ENCODE data around the gene VDAC2. TPM values are rescaled to one million over a fixed set of nuclear protein-coding genes. Genes with fewer than 3 reads are reported as not detected.
A peak's percentile ranks its signal among the peaks of the same experiment; 100 is the strongest.
"Not testable (repeated sequence)": the region's sequence is repeated elsewhere in the genome, so short reads cannot be mapped to it uniquely, and the experiment has no call there.

VDAC2 gene
- polyA plus RNA-seq, 1 experiment = 201 TPM

DNA sequence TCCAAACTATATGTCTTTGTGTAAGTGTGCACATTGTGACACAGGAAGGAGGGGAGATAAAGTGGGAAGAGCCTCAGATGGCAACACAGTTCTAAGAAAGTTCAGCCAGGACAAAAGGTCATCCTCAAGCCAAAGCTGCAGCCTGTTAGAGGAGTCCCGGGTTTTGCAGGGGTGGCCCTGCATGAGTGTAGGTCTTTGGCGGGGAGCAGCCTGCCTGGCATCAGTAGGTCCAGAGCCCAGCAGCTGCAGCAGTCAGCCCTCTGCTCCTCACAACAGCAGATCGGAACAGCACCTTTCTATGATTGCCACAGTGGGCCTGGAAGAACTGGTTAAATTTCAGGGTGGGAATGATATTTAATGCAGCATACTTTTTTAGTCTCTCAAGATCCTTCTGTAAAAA is 13.5 kb upstream of the VDAC2 start:
- Histone ChIP-seq H3K27me3 (ENCODE audit: control insufficient read depth, insufficient read depth, low read length) (no peaks in the 10 kb centered on the region), H3K27ac (ENCODE audit: low read depth, low read length) (no peak overlapping the region), H3K4me3 (ENCODE audit: low read depth, low read length) (no peak overlapping the region), H3K9me3 (ENCODE audit: control insufficient read depth, insufficient read depth, low read length) (no peaks in the 10 kb centered on the region)
- ChIA-PET CTCF (no interaction called here), POLR2A (interaction anchor here (0.5 kb wide), 1 partner anchor 10 kb away, joined by 4 read pairs; no protein-coding TSS in a partner anchor)
- no peak for DNase-seq (ENCODE audit: low read depth, low spot score)
- TF ChIP-seq, protein P1, sequence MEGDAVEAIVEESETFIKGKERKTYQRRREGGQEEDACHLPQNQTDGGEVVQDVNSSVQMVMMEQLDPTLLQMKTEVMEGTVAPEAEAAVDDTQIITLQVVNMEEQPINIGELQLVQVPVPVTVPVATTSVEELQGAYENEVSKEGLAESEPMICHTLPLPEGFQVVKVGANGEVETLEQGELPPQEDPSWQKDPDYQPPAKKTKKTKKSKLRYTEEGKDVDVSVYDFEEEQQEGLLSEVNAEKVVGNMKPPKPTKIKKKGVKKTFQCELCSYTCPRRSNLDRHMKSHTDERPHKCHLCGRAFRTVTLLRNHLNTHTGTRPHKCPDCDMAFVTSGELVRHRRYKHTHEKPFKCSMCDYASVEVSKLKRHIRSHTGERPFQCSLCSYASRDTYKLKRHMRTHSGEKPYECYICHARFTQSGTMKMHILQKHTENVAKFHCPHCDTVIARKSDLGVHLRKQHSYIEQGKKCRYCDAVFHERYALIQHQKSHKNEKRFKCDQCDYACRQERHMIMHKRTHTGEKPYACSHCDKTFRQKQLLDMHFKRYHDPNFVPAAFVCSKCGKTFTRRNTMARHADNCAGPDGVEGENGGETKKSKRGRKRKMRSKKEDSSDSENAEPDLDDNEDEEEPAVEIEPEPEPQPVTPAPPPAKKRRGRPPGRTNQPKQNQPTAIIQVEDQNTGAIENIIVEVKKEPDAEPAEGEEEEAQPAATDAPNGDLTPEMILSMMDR (IDR thresholded peaks at IDR 0.05; ENCODE audit: low read depth, low read length) = no peak

DNA sequence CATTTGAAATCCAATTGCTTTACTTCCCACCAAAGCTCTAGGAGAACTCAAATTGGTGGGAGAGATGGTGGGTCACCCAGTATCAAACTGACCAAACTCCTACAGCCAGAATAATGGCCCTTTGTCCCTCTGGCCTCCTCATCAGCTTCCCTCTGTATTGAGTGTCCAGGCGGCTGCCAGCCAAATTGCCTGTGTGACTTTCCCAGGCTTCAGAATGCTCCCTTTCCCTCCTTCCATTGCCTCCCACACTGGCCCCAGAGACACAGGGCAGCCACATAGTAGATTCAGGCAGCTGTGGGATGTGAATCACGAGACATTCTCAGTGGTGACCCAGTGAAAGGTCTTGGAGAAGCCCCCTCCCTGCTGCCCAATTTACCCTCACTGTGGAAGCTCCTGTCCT is 12.7 kb upstream of the VDAC2 start:
- DNase-seq (ENCODE audit: low read depth, low spot score) = no peak
- Histone ChIP-seq H3K27ac (ENCODE audit: low read depth, low read length) (no peak overlapping the region), H3K4me3 (ENCODE audit: low read depth, low read length) (no peak overlapping the region), H3K9me3 (ENCODE audit: control insufficient read depth, insufficient read depth, low read length) (no peaks in the 10 kb centered on the region), H3K27me3 (ENCODE audit: control insufficient read depth, insufficient read depth, low read length) (no peaks in the 10 kb centered on the region)
- CTCF ChIA-PET = interaction anchor here (0.7 to 1.5 kb wide), 2 partner anchors 10 to 505 kb away, joined by 3 to 5 read pairs; no protein-coding TSS in a partner anchor
- POLR2A ChIA-PET = no interaction called here
- TF ChIP-seq, protein P1 (IDR thresholded peaks at IDR 0.05; ENCODE audit: low read depth, low read length) = no peak

DNA sequence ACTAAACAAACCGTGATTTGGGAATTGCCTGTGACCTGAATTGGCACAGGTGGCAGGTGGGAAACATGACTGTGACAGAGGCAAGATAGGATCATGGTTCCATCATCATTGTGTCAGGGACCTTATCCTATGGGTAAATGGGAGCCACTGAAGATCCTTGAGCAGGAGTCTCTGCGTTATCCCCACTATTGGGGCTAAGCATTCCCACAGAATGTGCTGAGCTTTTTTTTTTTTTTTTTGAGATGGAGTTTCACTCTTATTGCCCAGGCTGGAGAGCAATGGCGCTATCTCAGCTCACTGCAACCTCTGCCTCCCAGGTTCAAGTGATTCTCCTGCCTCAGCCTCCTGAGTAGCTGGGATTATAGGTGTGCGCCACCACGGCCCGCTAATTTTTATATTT is 10.6 kb upstream of the VDAC2 start:
- not testable (repeated sequence) for H3K4me3 ChIP-seq (ENCODE audit: low read depth, low read length); H3K27ac ChIP-seq (ENCODE audit: low read depth, low read length); H3K27me3 ChIP-seq (ENCODE audit: control insufficient read depth, insufficient read depth, low read length); DNase-seq (ENCODE audit: low read depth, low spot score); H3K9me3 ChIP-seq (ENCODE audit: control insufficient read depth, insufficient read depth, low read length)
- ChIA-PET POLR2A (interaction anchor here (1.7 kb wide), 1 partner anchor 8 kb away, joined by 6 read pairs; no protein-coding TSS in a partner anchor), CTCF (interaction anchor here (0.6 kb wide), 1 partner anchor 9 kb away, joined by 8 read pairs; no protein-coding TSS in a partner anchor)

DNA sequence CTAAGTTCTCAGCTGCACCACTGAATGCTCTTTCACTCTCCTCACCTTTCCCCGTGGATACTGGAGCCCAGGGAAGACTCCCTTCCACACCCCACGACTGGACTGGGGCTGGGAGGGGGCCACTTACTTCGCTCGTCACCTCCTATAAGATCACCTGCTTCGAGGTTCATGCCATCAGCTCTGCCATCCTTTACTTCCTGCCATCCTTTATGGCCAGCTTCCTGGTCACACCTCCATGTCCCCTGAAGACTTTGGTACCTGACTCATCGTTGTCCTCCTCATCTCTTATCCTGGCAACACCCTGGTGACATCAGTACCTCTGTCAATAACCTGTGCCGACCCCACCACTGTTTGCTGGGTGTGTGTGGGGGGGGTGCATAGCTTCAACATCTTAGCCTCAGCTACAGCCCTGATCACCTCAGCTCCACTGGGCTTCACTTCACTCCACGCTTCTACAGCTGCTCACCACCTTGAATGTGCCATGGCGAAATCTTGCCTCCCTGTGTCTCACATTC is 8.7 kb upstream of the VDAC2 start:
- ChIA-PET CTCF (no interaction called here), POLR2A (no interaction called here)
- Histone ChIP-seq H3K9me3 (ENCODE audit: control insufficient read depth, insufficient read depth, low read length) (no peaks in the 10 kb centered on the region), H3K27me3 (ENCODE audit: control insufficient read depth, insufficient read depth, low read length) (no peaks in the 10 kb centered on the region), H3K4me3 (ENCODE audit: low read depth, low read length) (no peak overlapping the region), H3K27ac (ENCODE audit: low read depth, low read length) (no peak overlapping the region)
- no peak for DNase-seq (ENCODE audit: low read depth, low spot score)
- TF ChIP-seq, protein P1 (IDR thresholded peaks at IDR 0.05; ENCODE audit: low read depth, low read length) = no peak

DNA sequence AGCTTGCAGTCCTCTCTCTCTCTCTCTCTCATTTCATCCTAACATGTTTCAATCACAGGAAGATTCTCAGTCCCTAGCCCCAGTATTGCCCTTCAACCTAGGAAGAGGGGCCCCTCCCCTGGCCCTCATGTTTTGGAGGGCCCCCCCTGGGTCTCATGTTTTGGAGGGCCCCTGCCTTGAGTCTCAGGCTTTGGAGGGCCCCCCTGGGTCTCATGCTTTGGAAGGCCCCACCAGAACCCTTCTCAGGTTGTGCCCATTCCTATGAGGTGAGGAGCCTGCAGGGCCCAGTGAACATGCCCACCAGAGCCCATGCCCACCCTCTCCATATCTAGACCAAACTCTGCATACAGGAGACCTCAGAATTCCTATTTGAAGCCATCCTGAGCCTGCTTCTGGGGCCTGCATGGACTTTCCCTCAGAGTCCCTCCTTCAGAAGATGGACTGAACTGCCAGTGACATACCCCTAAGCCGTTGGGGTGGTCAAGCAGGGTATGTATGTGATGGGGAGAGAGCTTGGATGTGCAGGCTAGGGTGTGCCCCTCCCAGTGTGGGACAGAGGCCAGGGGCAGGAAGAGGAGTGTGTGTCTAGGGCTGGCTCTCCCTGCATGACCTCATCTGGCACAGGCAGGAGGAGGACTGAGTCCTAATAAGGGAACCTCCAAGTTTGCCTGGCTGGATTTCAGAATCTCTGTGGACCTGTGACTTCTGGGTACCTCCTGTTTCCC is 8.1 kb upstream of the VDAC2 start:
- H3K27ac ChIP-seq (ENCODE audit: low read depth, low read length) = peak overlapping the region; percentile 11
- H3K4me3 ChIP-seq (ENCODE audit: low read depth, low read length) = no peak overlapping the region
- CTCF ChIA-PET = no interaction called here
- no peak for DNase-seq (ENCODE audit: low read depth, low spot score)
- no peaks in the 10 kb centered on the region for H3K27me3 ChIP-seq (ENCODE audit: control insufficient read depth, insufficient read depth, low read length)
- no peaks in the 10 kb centered on the region for H3K9me3 ChIP-seq (ENCODE audit: control insufficient read depth, insufficient read depth, low read length)
- POLR2A ChIA-PET = no interaction called here
- TF ChIP-seq, protein P1 (IDR thresholded peaks at IDR 0.05; ENCODE audit: low read depth, low read length) = no peak

DNA sequence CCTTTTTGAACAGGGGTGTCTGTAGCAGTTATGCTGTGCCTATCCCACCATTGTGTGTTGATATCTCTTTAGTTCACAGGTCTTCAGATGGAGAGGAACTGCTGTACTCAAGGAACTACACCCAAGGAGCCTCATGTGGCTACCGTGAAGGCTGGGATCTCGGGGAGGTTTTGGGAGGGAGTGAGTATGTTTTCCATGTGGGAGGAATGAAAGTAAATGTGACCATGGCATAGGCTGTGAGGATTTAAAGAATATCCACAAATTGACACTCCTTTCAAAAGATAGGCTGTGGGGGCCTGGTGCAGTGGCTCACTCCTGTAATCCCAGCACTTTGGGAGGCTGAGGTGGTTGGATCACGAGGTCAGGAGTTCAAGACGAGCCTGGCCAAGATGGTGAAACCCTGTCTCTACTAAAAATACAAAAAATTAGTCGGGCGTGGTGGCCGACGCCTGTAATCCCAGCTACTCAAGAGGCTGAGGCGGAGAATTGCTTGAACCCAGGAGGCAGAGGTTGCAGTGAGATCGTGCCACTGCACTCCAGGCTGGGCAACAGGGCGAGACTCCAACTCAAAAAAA is 7.5 kb upstream of the VDAC2 start:
- peak overlapping the region; percentile 11 for H3K27ac ChIP-seq (ENCODE audit: low read depth, low read length)
- H3K27me3 ChIP-seq (ENCODE audit: control insufficient read depth, insufficient read depth, low read length); DNase-seq (ENCODE audit: low read depth, low spot score); H3K4me3 ChIP-seq (ENCODE audit: low read depth, low read length); H3K9me3 ChIP-seq (ENCODE audit: control insufficient read depth, insufficient read depth, low read length); POLR2A ChIA-PET: not testable (repeated sequence)
- CTCF ChIA-PET = interaction anchor here (0.6 kb wide), 1 partner anchor 24 kb away, joined by 3 read pairs; no protein-coding TSS in a partner anchor
